Osteocyte (in vitro differentiated cells): ENCODE results near the gene NFKB2. TPM values are rescaled to one million over a fixed set of nuclear protein-coding genes. Genes with fewer than 3 reads are reported as not detected.

Source experiments
- DNase-seq: peaks from one replicate; pipeline ENCODE4 v3.0.0; 2021; ENCODE audit warnings: mixed read lengths; ENCODE audit not compliant: unreplicated experiment; ENCODE audit errors: extremely low spot score
- H3K27ac Mint-ChIP-seq: one replicate; pipeline ENCODE4 v1.8.0; 2021; ENCODE audit warnings: mild to moderate bottlenecking, mixed read lengths; ENCODE audit not compliant: unreplicated experiment
- H3K27me3 Mint-ChIP-seq: one replicate; pipeline ENCODE4 v1.8.0; 2021; ENCODE audit warnings: mixed read lengths; ENCODE audit not compliant: unreplicated experiment
- H3K36me3 Mint-ChIP-seq: one replicate; pipeline ENCODE4 v1.8.0; 2021; ENCODE audit warnings: mixed read lengths; ENCODE audit not compliant: unreplicated experiment
- H3K4me1 Mint-ChIP-seq: one replicate; pipeline ENCODE4 v1.8.0; 2021; ENCODE audit warnings: mixed read lengths; ENCODE audit not compliant: unreplicated experiment
- H3K4me3 Mint-ChIP-seq: one replicate; pipeline ENCODE4 v1.8.0; 2021; ENCODE audit warnings: mild to moderate bottlenecking, moderate library complexity, mixed read lengths; ENCODE audit not compliant: unreplicated experiment
- H3K9me3 Mint-ChIP-seq: one replicate; pipeline ENCODE4 v1.8.0; 2021; ENCODE audit warnings: mixed read lengths; ENCODE audit not compliant: unreplicated experiment
- total RNA-seq: library from RNA; stranded (reverse); gene quantifications from 2 replicates; pipeline ENCODE4 v1.2.1, GENCODE V29; 2021
- TF ChIP-seq, protein P1 (sequence below): fragments of 200-600 bp; sonication (generic); IDR thresholded peaks from 2 replicates; pipeline ENCODE4 v1.5.0; 2021; ENCODE audit warnings: antibody characterized with exemption, mild to moderate bottlenecking, moderate library complexity

Gene NFKB2
- total RNA-seq, 1 donor from 2014 or later, result 38.6 TPM

DNA sequence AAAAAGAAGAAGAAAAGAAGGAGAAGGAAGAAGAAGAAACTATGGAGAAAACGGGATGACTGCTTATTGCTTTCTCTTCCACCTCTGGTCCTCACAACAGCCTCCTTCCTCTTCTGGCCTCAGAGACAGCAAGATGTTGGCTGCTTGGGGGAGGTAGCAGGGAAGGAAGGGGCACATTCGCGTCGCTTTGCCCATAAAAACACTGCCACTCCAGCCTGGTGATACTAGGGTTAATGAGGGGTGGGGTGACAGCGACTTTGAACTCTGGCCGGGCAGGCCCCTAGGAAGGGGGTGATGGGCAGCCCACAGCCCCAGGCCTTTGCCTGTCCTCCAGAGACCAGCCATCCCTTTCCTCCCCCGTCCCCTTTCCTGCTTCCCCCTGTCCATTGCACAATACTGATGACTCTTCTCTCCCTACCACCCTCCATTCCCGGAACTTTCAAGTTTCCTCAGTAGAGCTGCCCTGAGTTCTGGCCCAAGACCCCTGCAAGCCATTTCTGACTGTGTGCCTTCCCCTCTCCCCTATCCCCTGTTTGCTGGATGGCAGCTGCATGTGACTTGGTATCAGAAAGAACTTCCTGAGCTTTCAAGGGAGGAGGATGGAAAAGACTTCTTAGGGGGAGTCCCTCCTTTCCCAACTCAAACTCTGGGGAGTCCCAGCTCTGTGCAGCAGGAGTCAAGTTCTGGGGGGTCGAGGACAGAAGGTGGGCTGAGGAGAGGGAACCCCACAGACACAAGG lies 39.1 kb downstream of the NFKB2 start:
- H3K4me1 Mint-ChIP-seq, result peaks cover 17% of the 10 kb centered on the region
- H3K4me3 Mint-ChIP-seq, result no peak overlapping the region
- TF ChIP-seq, protein P1, sequence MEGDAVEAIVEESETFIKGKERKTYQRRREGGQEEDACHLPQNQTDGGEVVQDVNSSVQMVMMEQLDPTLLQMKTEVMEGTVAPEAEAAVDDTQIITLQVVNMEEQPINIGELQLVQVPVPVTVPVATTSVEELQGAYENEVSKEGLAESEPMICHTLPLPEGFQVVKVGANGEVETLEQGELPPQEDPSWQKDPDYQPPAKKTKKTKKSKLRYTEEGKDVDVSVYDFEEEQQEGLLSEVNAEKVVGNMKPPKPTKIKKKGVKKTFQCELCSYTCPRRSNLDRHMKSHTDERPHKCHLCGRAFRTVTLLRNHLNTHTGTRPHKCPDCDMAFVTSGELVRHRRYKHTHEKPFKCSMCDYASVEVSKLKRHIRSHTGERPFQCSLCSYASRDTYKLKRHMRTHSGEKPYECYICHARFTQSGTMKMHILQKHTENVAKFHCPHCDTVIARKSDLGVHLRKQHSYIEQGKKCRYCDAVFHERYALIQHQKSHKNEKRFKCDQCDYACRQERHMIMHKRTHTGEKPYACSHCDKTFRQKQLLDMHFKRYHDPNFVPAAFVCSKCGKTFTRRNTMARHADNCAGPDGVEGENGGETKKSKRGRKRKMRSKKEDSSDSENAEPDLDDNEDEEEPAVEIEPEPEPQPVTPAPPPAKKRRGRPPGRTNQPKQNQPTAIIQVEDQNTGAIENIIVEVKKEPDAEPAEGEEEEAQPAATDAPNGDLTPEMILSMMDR, result no peak
- H3K27me3 Mint-ChIP-seq, result peaks cover 13% of the 10 kb centered on the region
- no peak overlapping the region for H3K27ac Mint-ChIP-seq
- H3K36me3 Mint-ChIP-seq, result no peaks in the 10 kb centered on the region
- no peak for DNase-seq
- no peaks in the 10 kb centered on the region for H3K9me3 Mint-ChIP-seq

DNA sequence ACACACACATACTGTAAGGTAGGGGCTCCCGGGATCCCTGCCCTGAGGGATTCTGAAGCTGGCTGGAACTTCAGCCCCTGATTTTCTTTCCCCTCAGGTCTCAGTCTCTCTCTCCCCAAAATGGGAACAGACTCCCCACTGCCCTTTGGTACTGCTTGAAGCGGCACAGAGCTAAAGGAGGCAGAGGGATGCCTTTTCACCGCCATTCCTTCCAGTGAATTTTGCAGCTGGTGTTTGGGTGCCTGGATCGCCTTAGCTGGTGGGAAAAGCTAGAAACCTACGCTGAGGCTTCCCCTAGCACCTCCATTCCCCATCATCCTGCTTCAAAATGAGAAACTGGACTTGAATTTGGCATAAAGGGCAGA lies 39.6 kb downstream of the NFKB2 start:
- Mint-ChIP-seq H3K9me3 (no peaks in the 10 kb centered on the region), H3K27ac (no peak overlapping the region), H3K27me3 (peaks cover 13% of the 10 kb centered on the region), H3K4me1 (peaks cover 17% of the 10 kb centered on the region), H3K36me3 (no peaks in the 10 kb centered on the region), H3K4me3 (no peak overlapping the region)
- TF ChIP-seq, protein P1, result no peak
- no peak for DNase-seq

DNA sequence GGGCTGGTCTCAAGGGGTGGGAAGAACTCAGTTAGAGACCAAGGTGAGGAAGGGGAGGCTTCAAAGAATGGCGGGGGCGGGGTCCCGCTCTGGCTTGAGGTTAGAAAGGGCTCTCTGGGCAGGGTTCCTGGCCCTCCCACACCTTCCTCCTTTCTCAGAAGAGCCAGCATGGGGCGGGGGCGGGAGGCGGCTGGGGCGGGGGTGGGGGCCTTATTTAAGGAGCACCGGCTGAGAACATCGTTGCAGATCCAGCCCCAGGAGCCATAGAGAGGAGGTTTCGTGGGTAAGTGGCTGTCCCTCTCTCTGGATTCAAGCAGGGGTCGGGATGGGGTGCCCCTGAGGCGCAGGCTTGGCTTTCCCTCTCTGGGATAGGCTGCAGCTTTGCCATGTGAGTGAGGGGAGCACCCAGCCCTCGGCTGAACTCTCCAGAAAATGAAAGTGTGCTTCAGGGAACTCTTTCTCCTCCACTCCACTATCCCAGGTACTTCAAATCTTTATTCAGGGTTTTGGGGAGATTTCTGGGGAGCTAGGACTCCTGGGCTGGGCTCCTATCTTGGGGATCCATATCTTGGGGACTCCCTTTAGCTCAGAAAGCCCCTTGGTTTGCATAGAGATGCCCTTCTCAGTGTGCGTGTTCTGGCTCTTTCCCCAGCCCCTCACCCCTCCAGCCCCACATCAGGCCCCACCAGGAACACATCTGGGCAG lies 40.2 kb downstream of the NFKB2 start:
- H3K36me3 Mint-ChIP-seq, result no peaks in the 10 kb centered on the region

DNA sequence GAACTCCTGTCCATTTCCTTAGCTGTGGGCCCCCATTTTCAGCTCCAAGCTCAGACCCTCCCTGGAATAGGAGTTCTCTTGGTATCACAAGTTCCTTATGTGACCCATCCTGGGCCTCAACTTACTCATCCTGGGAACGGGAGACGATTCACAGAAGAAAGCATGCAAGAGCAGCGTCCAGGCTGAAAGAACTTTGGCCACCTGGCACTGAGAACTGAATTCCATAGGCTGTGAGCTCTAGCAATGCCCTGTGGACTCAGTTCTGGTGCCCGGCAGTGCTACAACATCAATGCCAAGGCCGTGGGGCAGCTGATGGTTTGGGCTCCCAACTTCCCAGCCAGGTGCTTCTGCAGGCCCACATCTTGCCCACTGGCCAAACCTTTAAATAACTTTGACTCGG lies 40.8 kb downstream of the NFKB2 start:
- no peak for DNase-seq
- Mint-ChIP-seq H3K36me3 (no peaks in the 10 kb centered on the region), H3K9me3 (no peaks in the 10 kb centered on the region), H3K4me3 (no peak overlapping the region), H3K4me1 (peaks cover 17% of the 10 kb centered on the region), H3K27me3 (peaks cover 13% of the 10 kb centered on the region), H3K27ac (no peak overlapping the region)
- TF ChIP-seq, protein P1, result no peak

More for the DNA sequence above, 40.2 kb downstream of the NFKB2 start:
- no peak for DNase-seq
- Mint-ChIP-seq H3K27ac (no peak overlapping the region), H3K9me3 (no peaks in the 10 kb centered on the region), H3K27me3 (peaks cover 13% of the 10 kb centered on the region), H3K4me1 (peaks cover 17% of the 10 kb centered on the region), H3K4me3 (no peak overlapping the region)
- TF ChIP-seq, protein P1, result no peak

DNA sequence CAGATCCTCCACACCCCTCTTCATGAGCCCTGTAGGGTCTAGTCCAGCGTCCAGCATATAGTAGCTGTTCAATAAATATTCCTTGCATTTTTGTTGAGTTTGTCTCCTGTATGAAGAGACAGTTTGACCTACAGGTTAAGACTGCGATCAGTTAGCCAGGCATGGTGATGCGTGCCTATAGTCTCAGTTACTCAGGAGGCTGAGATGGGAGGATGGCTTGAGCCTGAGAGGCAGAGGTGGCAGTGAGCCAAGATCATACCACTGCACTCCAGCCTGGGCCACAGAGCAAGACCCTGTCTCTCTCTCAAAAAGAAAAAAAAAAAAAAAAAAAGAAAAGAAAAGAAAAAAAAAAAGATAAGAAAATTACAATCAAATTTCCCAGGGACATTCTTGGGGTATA lies 42.0 kb downstream of the NFKB2 start:
- Mint-ChIP-seq H3K27me3 (peaks cover 17% of the 10 kb centered on the region), H3K9me3 (no peaks in the 10 kb centered on the region), H3K4me3 (no peak overlapping the region), H3K27ac (no peak overlapping the region), H3K36me3 (no peaks in the 10 kb centered on the region), H3K4me1 (peaks cover 12% of the 10 kb centered on the region)
- TF ChIP-seq, protein P1, result no peak
- no peak for DNase-seq
